Sigmoid colon (tissue), 4 donors: ENCODE data around the gene NR2C1.

Experiments used
- CTCF ChIP-seq, 4 experiments: fragments of 450-650 bp in 3 of 4; fragments of 200-600 bp in 1 of 4; IDR thresholded peaks; one replicate each; pipeline ENCODE4 v1.5.1; 2016 to 2019; ENCODE audit warnings: antibody characterized with exemption in 4 of 4, mild to moderate bottlenecking in 3 of 4, moderate library complexity in 2 of 4
- EP300 ChIP-seq, 4 donors: sonication (generic); formaldehyde crosslinking; IDR thresholded peaks; one replicate each; pipeline ENCODE4 v1.6.1; 2017; ENCODE audit warnings: antibody characterized with exemption in 4 of 4
- POLR2A ChIP-seq, 2 donors: fragments of 450-650 bp; IDR thresholded peaks; one replicate each; pipeline ENCODE4 v1.6.1; 2016; ENCODE audit warnings: antibody characterized with exemption in 2 of 2, mild to moderate bottlenecking in 2 of 2, moderate library complexity in 2 of 2
- POLR2AphosphoS5 ChIP-seq, 4 donors: sonication (generic); formaldehyde crosslinking; IDR thresholded peaks; one replicate each; pipeline ENCODE4 v1.6.1; 2017; ENCODE audit warnings: antibody characterized with exemption in 4 of 4

- TF ChIP-seq POLR2AphosphoS5 (IDR thresholded peaks at IDR 0.05) (no peak), POLR2A (IDR thresholded peaks at IDR 0.05) (no peak), CTCF (IDR thresholded peaks at IDR 0.05) (no peak), EP300 (IDR thresholded peaks at IDR 0.05) (no peak)
These were observed 75.1 kb downstream of the NR2C1 start for GRCh38 chr12:94998326-94998725.
